K562 (cell line): ENCODE data around the gene SLC9C2. TPM values are rescaled to one million over a fixed set of nuclear protein-coding genes. Genes with fewer than 3 reads are reported as not detected.

Source experiments
- ATAC-seq: fragments of 200-7000 bp; cut with Tn5 transposase; 3 replicates; pipeline ENCODE4 v1.9.1; 2020; ENCODE audit warnings: moderate library complexity
- BruUV-seq: library from RNA; stranded (reverse); fragments of 400-500 nt; replicated peaks from 2 replicates; lab custom pipeline; 2021; lab: Mats Ljungman, UMichigan
- CTCF ChIA-PET: fragments of 300-600 bp; formaldehyde crosslinking; extraction: SDS; loops from one replicate; lab custom pipeline; 2021; ENCODE audit warnings: low intra/inter-chr PET ratio; lab: Yijun Ruan, JAX
- POLR2A ChIA-PET: fragments of 300-600, 350-650 bp; sonication (Branson Sonifier 250); formaldehyde crosslinking; extraction: SDS; loops from one replicate; lab custom pipeline; 2021; ENCODE audit warnings: antibody characterized with exemption, inconsistent platforms; lab: Yijun Ruan, JAX
- DNase-seq, 4 experiments: peaks; one replicate each; pipeline versions ENCODE4 v3.0.0 to v3.0.0-alpha.2; 2011 to 2018; ENCODE audit warnings: low spot score in 3 of 4, mixed read lengths in 3 of 4; ENCODE audit errors: extremely low read depth in 1 of 4
- FAIRE-seq: peaks from 2 replicates; lab custom pipeline; 2011; peaks lifted over from hg19 to GRCh38; lab: Jason Lieb, UNC
- H2AFZ ChIP-seq: 2 replicates; pipeline ENCODE4 v1.6.0; 2011; ENCODE audit warnings: low read depth, low read length, control low read depth, inconsistent platforms
- H3K27ac ChIP-seq: fragments of 200-600 bp; 3 replicates; pipeline ENCODE4 v1.8.0; 2011; ENCODE audit warnings: low read depth, mild to moderate bottlenecking, control low read depth, inconsistent platforms, low read length, moderate library complexity, mixed read lengths; ENCODE audit errors: extremely low read depth
- H3K27me3 ChIP-seq, 2 experiments: fragments of 300-600 bp in 1 of 2; 2 replicates in 1 of 2; 3 replicates in 1 of 2; pipeline versions ENCODE4 v1.6.0 to v1.8.0; 2011; ENCODE audit warnings: inconsistent platforms in 2 of 2, low read length in 2 of 2, mild to moderate bottlenecking in 1 of 2, mixed read lengths in 1 of 2, moderate library complexity in 1 of 2; ENCODE audit not compliant: control insufficient read depth in 2 of 2, insufficient read depth in 2 of 2
- H3K36me3 ChIP-seq: fragments of 300-600 bp; 3 replicates; pipeline ENCODE4 v1.8.0; 2011; ENCODE audit warnings: mild to moderate bottlenecking, low read length, inconsistent platforms; ENCODE audit not compliant: control insufficient read depth, insufficient read depth
- H3K4me1 ChIP-seq, 2 experiments: fragments of 200-600 bp in 1 of 2; replicated peaks in 1 of 2; 2 replicates in 1 of 2; 3 replicates in 1 of 2; pipeline versions ENCODE4 v1.5.1 to v1.8.0; 2011; ENCODE audit warnings: inconsistent platforms in 2 of 2, low read length in 2 of 2, mild to moderate bottlenecking in 1 of 2, mixed read lengths in 1 of 2, moderate library complexity in 1 of 2; ENCODE audit not compliant: control insufficient read depth in 2 of 2, insufficient read depth in 2 of 2
- H3K4me2 ChIP-seq: 2 replicates; pipeline ENCODE4 v1.6.1; 2011; ENCODE audit warnings: low read length, control low read depth, inconsistent platforms, mixed read lengths; ENCODE audit not compliant: insufficient read depth
- H3K4me3 ChIP-seq: fragments of 200-600 bp; sonication (generic), shearing (Covaris generic); 2 replicates; pipeline ENCODE4 v1.5.1; 2016; ENCODE audit warnings: control low read depth, inconsistent platforms
- H3K79me2 ChIP-seq: fragments of 200-600 bp; 3 replicates; pipeline ENCODE4 v1.8.0; 2011; ENCODE audit warnings: low read length, inconsistent platforms; ENCODE audit not compliant: control insufficient read depth, insufficient read depth
- H3K9ac ChIP-seq, 2 experiments: 2 replicates each; pipeline versions ENCODE4 v1.6.0 to v1.6.1; 2011; ENCODE audit warnings: low read depth in 2 of 2, low read length in 2 of 2, control low read depth in 1 of 2, inconsistent platforms in 1 of 2, mild to moderate bottlenecking in 1 of 2, mixed read lengths in 1 of 2; ENCODE audit not compliant: insufficient read depth in 1 of 2
- H3K9me1 ChIP-seq: one replicate; pipeline ENCODE4 v1.6.0; 2011; ENCODE audit warnings: inconsistent platforms, mild to moderate bottlenecking, low read length, moderate library complexity; ENCODE audit not compliant: control insufficient read depth, insufficient read depth
- H3K9me3 ChIP-seq: replicated peaks from 2 replicates; pipeline ENCODE4 v1.5.1; 2011; ENCODE audit warnings: low read depth, low read length, inconsistent platforms; ENCODE audit not compliant: control insufficient read depth, insufficient read depth
- H4K20me1 ChIP-seq: replicated peaks from 2 replicates; pipeline ENCODE4 v1.6.1; 2011; ENCODE audit warnings: low read length, inconsistent platforms, mixed read lengths; ENCODE audit not compliant: control insufficient read depth, insufficient read depth
- BRF1 ChIP-seq: IDR thresholded peaks from 3 replicates; pipeline ENCODE4 v1.6.1; 2011; ENCODE audit warnings: borderline replicate concordance, mild to moderate bottlenecking; ENCODE audit not compliant: insufficient read length; ENCODE audit errors: extremely low read depth
- ERF ChIP-seq: fragments of 450-650 bp; formaldehyde crosslinking; IDR thresholded peaks from 2 replicates; pipeline ENCODE4 v1.4.0; 2020; ENCODE audit warnings: mild to moderate bottlenecking, mixed read lengths
- RAD21 ChIP-seq, 2 experiments: fragments of 250-450 bp in 1 of 2; fragments of 450-650 bp in 1 of 2; sonication (Bioruptor Pico) in 1 of 2; formaldehyde crosslinking in 1 of 2; IDR thresholded peaks in 1 of 2; conservative IDR thresholded peaks in 1 of 2; 2 replicates each; pipeline versions ENCODE4 v1.4.0 to v1.8.0; 2020 to 2022; ENCODE audit warnings: mild to moderate bottlenecking in 2 of 2, moderate library complexity in 1 of 2
- TARDBP ChIP-seq: fragments of 450-650 bp; IDR thresholded peaks from 2 replicates; pipeline ENCODE4 v1.6.1; 2016
- WGBS: fragments of 100-300 bp; shearing (Covaris generic); methylation state at CpG from one replicate; pipeline ENCODE4 v1.1.6; 2016; ENCODE audit warnings: low coverage, mixed read lengths; ENCODE audit not compliant: insufficient coverage; ENCODE audit errors: missing lambda C conversion rate; 5-methylcytosine and 5-hydroxymethylcytosine counted together
- in situ Hi-C: fragments of 300-500 bp; cut with MboI; formaldehyde crosslinking; loops from 4 replicates; pipeline ENCODE4 v1.15.0; 2018; ENCODE audit warnings: inconsistent platforms, mixed read lengths
- intact Hi-C: fragments of 100-400 bp; cut with micrococcal nuclease; formaldehyde crosslinking; loops from 2 replicates; pipeline ENCODE4 v1.14.2; 2022
- polyA plus RNA-seq, 8 experiments: library from polyadenylated mRNA; depleted of rRNA in 4 of 8; stranded (reverse) in 5 of 8; unstranded in 3 of 8; fragments of >200 nt; fragmentation: Nextera tagmentation in 2 of 8; fragmentation: Illumina TruSeq in 1 of 8; extraction: Ambion mirVana in 2 of 8; extraction: Trizol in 1 of 8; gene quantifications; 2 replicates each; pipeline versions ENCODE4 v1.2.1 to v1.2.3, GENCODE V29; 2011 to 2014; ENCODE audit warnings: inconsistent platforms in 1 of 8, missing spikeins in 1 of 8
- total RNA-seq, 7 experiments: library from RNA; depleted of rRNA in 6 of 7; stranded (reverse); fragments of >200 nt in 6 of 7; fragmentation: Illumina TruSeq in 2 of 7; extraction: Trizol in 2 of 7; gene quantifications; 2 replicates each; pipeline versions ENCODE4 v1.2.1 to v1.2.3, GENCODE V29; 2011 to 2021; ENCODE audit warnings: low replicate concordance in 1 of 7
- TF ChIP-seq, protein P1 (sequence below), 3 experiments: IDR thresholded peaks in 2 of 3; conservative IDR thresholded peaks in 1 of 3; 2 replicates each; pipeline ENCODE4 v1.5.1; 2011 to 2012; ENCODE audit warnings: low read length in 3 of 3, mild to moderate bottlenecking in 3 of 3, control low read depth in 2 of 3, improper control_type of control experiment in 1 of 3, inconsistent platforms in 1 of 3, low read depth in 1 of 3, mixed read lengths in 1 of 3, moderate library complexity in 1 of 3; ENCODE audit not compliant: insufficient read depth in 2 of 3
- TF ChIP-seq, protein P2 (sequence below): fragments of 450-650 bp; IDR thresholded peaks from 2 replicates; pipeline ENCODE4 v1.6.1; 2017; ENCODE audit warnings: mild to moderate bottlenecking, moderate library complexity
- TF ChIP-seq, protein P3 (sequence below), 2 experiments: fragments of 450-650 bp; formaldehyde crosslinking in 1 of 2; IDR thresholded peaks; 2 replicates each; pipeline versions ENCODE4 v1.4.0 to v1.6.1; 2014 to 2020; ENCODE audit warnings: mild to moderate bottlenecking in 2 of 2, borderline replicate concordance in 1 of 2, low read depth in 1 of 2

SLC9C2 gene
- total and polyA plus RNA-seq, 9 of the 15 experiments (the other 6 are each of a cell fraction or from before 2014, with no cell fraction given), result 0.11 to 0.22 (median 0.15) TPM; not detected in 5

DNA sequence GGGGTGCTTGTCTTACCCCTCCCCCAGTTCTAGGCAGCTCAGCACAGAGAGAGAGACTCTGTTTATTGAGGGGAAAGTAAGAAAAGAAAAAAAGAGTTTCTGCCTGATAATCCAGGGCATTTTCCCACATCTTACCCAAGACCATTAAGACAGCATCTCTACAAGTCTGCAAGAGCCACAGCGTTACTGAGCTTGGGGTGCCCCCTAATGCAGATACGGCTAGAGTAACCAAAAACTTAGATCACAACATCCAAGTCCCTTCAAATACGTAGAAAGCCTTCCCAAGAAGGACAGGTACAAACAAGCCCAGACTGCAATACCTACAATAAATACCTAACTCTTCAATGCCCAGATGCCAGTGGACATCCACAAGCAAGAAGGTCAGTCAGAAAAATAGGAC, 26.0 kb upstream of the SLC9C2 start:
- no TSS peak for BruUV-seq
- in situ Hi-C loops (no loop called here), intact Hi-C loops (loop anchor here (2.0 kb wide), 1 partner anchor 198 kb away; no protein-coding TSS in a partner anchor)
- no peak for FAIRE-seq
- H2AFZ ChIP-seq, result no peak overlapping the region
- peak; percentile 47; the same call in 1 of the 3 replicates for ATAC-seq
- H3K27me3 ChIP-seq, result no peaks in the 10 kb centered on the region
- H3K27ac ChIP-seq, result no peak overlapping the region
- no peak for DNase-seq
- no peaks in the 10 kb centered on the region for H3K4me1 ChIP-seq
- H3K4me3 ChIP-seq, result no peak overlapping the region
- CTCF ChIA-PET, result no interaction called here
- H3K9me3 ChIP-seq, result no peaks in the 10 kb centered on the region
- H3K9me1 ChIP-seq, result no peaks in the 10 kb centered on the region
- 31% methylated on average over 3 of the region's 3 CpGs for WGBS
- no peaks in the 10 kb centered on the region for H3K79me2 ChIP-seq
- TF ChIP-seq RAD21 (CRISPR knock-in tag; conservative IDR thresholded peaks at IDR 0.05 in 1 of 2, IDR thresholded peaks at IDR 0.05 in 1 of 2) (peak in 1 of 2 experiments; percentile 70; a peak in 3 of 4 replicates), ERF (CRISPR knock-in tag) (no peak), TARDBP (no peak), BRF1 (no peak)
- TF ChIP-seq, protein P1, sequence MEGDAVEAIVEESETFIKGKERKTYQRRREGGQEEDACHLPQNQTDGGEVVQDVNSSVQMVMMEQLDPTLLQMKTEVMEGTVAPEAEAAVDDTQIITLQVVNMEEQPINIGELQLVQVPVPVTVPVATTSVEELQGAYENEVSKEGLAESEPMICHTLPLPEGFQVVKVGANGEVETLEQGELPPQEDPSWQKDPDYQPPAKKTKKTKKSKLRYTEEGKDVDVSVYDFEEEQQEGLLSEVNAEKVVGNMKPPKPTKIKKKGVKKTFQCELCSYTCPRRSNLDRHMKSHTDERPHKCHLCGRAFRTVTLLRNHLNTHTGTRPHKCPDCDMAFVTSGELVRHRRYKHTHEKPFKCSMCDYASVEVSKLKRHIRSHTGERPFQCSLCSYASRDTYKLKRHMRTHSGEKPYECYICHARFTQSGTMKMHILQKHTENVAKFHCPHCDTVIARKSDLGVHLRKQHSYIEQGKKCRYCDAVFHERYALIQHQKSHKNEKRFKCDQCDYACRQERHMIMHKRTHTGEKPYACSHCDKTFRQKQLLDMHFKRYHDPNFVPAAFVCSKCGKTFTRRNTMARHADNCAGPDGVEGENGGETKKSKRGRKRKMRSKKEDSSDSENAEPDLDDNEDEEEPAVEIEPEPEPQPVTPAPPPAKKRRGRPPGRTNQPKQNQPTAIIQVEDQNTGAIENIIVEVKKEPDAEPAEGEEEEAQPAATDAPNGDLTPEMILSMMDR (IDR thresholded peaks at IDR 0.05 in 2 of 3, conservative IDR thresholded peaks at IDR 0.05 in 1 of 3; ENCODE audit: insufficient read depth in 2 of 3, low read depth in 1 of 3, low read length in 3 of 3), result peak in 1 of 3 experiments; percentile 44; a peak in 2 of 6 replicates
- TF ChIP-seq, protein P2, sequence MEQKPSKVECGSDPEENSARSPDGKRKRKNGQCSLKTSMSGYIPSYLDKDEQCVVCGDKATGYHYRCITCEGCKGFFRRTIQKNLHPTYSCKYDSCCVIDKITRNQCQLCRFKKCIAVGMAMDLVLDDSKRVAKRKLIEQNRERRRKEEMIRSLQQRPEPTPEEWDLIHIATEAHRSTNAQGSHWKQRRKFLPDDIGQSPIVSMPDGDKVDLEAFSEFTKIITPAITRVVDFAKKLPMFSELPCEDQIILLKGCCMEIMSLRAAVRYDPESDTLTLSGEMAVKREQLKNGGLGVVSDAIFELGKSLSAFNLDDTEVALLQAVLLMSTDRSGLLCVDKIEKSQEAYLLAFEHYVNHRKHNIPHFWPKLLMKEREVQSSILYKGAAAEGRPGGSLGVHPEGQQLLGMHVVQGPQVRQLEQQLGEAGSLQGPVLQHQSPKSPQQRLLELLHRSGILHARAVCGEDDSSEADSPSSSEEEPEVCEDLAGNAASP, result no peak
- TF ChIP-seq, protein P3, sequence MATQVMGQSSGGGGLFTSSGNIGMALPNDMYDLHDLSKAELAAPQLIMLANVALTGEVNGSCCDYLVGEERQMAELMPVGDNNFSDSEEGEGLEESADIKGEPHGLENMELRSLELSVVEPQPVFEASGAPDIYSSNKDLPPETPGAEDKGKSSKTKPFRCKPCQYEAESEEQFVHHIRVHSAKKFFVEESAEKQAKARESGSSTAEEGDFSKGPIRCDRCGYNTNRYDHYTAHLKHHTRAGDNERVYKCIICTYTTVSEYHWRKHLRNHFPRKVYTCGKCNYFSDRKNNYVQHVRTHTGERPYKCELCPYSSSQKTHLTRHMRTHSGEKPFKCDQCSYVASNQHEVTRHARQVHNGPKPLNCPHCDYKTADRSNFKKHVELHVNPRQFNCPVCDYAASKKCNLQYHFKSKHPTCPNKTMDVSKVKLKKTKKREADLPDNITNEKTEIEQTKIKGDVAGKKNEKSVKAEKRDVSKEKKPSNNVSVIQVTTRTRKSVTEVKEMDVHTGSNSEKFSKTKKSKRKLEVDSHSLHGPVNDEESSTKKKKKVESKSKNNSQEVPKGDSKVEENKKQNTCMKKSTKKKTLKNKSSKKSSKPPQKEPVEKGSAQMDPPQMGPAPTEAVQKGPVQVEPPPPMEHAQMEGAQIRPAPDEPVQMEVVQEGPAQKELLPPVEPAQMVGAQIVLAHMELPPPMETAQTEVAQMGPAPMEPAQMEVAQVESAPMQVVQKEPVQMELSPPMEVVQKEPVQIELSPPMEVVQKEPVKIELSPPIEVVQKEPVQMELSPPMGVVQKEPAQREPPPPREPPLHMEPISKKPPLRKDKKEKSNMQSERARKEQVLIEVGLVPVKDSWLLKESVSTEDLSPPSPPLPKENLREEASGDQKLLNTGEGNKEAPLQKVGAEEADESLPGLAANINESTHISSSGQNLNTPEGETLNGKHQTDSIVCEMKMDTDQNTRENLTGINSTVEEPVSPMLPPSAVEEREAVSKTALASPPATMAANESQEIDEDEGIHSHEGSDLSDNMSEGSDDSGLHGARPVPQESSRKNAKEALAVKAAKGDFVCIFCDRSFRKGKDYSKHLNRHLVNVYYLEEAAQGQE (IDR thresholded peaks at IDR 0.05; ENCODE audit: borderline replicate concordance), result peak; percentile 45; the same call in 1 of the 2 replicates
- TF ChIP-seq, protein P3 (CRISPR knock-in tag; IDR thresholded peaks at IDR 0.05; ENCODE audit: low read depth), result no peak
- no peak overlapping the region for H3K4me2 ChIP-seq
- no peaks in the 10 kb centered on the region for H4K20me1 ChIP-seq
- POLR2A ChIA-PET, result interaction anchor here (0.8 kb wide), 1 partner anchor 239 kb away, joined by 3 read pairs; the partner anchor contains the start of gene ZBTB37
- no peak overlapping the region for H3K9ac ChIP-seq
- no peaks in the 10 kb centered on the region for H3K36me3 ChIP-seq
